NCI-H2107 treated with DMSO at 0.1 percent for 48 hours (cell line): ENCODE data around the gene PI16.
A peak's percentile ranks its signal among the peaks of the same experiment; 100 is the strongest.

Experiments used
- DNase-seq: peaks from one replicate; lab custom pipeline; 2025; ENCODE audit not compliant: unreplicated experiment; lab: John Stamatoyannopoulos, UW

The PI16 gene

DNA sequence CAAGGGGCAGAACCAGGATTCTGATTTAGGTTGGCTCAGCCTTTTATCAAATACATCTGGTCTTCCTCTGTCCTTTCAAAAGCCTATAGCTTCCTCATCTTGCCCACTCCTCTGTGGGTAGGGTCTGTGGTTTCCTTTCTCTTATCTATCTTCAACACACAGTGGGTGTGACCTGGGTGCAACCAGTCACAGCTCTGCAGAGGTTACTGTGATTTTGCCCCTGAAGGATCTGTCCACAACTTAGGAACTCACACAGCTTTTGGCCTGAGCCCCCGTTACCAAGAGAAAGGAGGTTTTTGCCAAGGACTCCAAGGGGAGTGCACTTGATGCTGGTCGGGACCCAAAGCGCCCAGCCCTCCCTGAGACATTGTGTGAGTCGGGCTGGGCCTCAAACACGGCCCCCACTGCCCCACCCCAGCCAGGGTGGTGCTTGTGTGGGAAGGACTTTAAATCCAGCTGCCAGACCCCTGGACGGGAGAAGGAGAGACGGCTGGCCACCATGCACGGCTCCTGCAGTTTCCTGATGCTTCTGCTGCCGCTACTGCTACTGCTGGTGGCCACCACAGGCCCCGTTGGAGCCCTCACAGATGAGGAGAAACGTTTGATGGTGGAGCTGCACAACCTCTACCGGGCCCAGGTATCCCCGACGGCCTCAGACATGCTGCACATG, at the start of gene PI16:
PI16 (plus strand) TSS at position 477 of the 670 bp plus-strand sequence; CDS start at position 500, 23 bp downstream.
- no peak for DNase-seq

DNA sequence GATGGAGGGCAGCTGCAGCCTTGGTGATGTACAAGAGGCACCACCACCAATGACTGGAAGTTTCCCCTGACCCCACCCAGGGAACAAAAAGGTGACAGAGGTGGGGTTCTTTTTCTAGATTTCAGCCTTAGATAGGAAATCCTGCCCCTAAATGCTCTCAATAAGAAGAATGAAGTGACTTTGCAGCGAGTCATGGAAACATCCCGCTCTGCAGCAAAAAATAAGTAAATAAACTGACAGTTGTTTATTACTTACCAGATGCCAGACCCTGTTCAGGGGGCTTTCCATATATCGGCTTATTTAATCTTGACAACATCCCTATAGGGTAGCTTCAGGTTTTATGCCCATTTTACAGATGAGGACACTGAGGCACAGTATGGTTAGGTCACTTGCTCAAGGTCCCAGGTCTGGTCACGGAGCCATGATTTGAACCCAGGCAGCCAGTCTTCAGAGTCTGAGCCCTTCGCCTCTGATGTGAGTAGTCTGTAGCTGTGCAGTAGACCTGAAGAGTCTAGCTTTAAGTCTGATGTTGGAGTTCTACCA, 49.6 kb upstream of the PI16 start:
- no peak for DNase-seq

DNA sequence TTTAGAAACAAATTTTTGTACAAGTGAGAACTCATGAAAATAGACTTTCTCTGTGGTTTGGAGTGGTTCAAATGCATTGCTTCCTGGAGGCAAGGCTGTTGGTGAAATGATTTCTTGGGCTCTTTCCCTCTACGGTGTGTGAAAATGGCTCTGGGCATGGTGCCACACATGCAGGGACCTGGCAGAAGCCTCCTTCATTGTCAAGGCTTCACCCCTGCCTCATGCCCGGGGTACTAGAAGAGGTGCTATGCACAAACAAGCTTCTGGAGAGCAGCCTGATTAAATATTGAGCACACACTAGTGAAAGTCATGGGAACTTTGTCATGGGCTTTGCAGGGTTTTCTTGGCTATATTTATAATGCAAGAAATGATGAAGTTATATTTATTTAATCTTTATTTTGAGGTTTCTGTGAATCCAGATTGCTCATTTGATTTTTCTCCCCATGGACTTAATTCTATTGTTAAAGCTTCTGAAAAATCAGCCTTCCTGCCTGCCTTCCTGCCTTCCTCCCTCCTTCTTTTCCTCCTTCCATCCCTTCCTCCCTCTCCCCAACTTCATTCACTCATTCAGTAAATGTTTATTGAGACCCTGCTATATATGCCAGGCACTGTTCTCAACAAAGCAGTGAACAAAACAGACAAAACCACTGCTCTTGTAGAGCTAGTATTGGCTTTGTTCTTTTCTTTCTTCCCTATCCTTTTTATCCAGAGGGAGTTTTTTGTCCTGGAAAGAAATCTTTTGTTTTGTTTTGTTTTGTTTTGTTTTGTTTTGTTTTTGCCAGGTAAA, 47.8 kb upstream of the PI16 start:
- peak; percentile 10 for DNase-seq

DNA sequence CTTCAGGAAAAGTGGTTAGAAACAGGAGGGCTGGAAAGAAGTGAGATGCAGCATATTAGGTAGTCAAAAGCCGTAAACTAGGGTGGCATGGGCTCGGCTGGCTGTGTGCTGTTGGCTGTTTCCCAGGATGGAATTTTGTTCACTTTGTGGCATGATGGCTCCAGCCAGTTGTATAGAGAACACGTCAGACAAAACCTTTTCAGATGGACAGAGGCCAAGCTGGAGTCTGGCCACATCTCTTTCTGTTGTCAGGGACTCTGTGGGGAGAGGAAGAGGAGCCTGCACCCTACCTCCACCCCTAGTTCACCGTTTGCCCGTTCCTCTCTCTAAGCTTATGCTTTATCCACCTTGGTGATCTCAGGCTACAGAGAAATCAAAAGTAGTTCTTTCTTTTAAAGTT, 46.8 kb upstream of the PI16 start:
- no peak for DNase-seq

- no peak for DNase-seq
Measured at GRCh38 chr6:36908747-36909146, 45.8 kb upstream of the PI16 start.

GRCh38 chr6:36912030-36912454, 42.5 kb upstream of the PI16 start:
- no peak for DNase-seq

- DNase-seq: peak; percentile 5
Measured at GRCh38 chr6:36912586-36912985, 42.0 kb upstream of the PI16 start.

DNA sequence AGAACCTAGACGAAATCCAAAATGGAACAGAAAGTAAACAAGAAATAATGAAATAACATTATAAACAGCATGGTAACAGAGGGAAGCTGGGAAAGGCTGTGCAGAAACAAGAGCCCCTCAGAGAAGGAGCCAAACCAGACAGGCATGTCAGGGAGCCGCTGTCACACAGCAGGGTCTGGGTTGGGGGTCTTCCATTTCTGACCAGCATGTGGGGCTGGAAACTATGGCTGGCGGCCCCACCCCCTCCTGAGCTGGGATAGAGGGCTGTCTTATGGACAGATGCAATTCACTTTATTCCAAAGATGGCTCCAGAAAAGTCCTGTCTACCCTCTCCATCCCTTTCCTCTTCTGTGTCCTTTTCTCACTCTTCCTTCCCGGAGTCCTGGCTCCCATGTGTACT, 41.5 kb upstream of the PI16 start:
- DNase-seq: no peak

DNA sequence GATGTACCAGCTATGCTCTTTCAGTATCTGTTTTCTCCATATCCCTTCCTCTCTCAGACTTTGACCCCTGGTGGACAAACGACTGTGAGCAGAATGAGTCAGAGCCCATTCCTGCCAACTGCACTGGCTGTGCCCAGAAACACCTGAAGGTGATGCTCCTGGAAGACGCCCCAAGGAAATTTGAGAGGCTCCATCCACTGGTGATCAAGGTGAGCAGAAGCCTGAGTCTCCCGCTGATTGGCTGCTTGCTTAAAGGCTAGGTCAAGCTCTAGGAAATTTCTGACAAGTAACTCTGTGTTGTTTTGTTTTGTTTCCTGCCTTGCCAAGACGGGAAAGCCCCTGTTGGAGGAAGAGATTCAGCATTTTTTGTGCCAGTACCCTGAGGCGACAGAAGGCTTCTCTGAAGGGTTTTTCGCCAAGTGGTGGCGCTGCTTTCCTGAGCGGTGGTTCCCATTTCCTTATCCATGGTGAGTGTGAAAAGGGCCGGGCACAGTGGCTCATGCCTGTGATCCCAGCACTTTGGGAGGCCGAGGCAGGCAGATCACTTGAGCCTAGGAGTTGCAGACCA, 40.2 kb upstream of the PI16 start:
- DNase-seq: no peak

- DNase-seq: no peak
Measured at GRCh38 chr6:36915599-36915998, 38.9 kb upstream of the PI16 start.

GRCh38 chr6:36916126-36916525, 38.4 kb upstream of the PI16 start:
- no peak for DNase-seq

DNA sequence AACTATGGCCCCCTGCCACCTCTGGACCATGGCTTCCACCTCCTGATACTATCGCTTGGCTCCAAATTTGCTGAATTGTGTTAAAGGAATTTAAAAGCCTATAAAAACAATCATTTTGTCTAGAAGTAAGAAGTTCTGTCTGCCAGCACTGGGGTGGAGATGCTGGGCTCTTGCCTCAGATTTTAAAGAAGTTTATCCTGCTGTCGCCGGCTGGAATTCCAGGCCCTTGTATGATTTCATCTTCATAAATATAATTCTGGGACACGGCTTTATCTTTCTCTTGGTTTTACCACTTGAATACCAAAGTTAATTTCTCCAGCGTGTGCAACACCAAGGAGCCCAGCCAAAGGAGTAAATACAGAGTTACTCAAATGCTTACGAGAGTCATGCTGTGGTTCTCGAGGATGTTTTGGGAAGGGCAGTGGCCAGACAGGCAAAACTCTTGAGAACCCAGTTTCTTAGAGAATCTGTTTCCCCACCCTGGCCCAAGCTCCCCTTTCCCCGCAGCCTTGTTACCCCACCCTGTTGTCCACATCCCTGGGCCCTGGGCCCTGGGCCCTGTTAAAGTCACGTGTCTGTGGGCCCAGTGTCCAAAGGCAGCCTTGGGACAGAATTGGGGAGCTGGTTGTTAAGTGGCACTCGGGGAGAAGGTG, 36.9 kb upstream of the PI16 start:
- no peak for DNase-seq

DNA sequence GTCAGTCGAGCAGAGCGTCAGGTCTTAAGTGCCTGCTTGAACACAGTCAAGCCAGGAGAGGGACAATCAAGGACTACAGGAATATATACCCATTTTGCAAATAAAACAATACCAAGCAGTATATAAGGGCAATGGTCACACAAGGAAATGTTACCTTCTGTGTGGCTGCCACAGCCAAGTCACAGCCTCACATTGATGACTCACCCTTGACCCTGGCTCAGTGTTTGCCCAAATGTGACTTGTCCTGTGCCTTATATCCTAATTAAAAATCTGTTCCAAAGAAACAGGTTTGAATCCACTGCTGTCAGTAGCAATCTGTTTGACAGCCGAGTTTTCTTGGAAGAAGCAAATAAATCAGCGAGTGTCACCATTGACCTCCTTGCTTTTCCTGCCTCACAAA, 34.5 kb upstream of the PI16 start:
- no peak for DNase-seq

GRCh38 chr6:36920546-36920945, 34.0 kb upstream of the PI16 start:
- DNase-seq: no peak

DNA sequence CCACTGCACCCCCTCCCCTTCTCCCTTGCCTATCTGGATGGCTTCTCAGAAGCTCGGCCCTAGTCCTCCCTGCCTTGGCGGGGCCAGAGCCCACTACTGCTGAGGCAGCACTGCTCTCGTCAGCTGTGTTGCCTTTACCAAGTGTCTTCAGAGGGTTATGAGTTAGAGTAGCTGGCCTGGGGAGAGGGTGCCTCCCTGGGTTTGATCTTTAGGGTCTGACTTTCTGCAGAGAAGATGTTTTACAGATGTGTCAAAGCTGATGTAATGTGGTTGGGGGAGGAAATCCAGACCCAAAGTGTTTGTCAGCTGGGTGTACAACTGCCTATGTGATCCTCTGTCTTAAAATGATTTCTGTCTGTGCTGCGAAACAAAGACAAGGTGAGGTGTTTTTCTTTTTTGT, 30.4 kb upstream of the PI16 start:
- no peak for DNase-seq

- DNase-seq: no peak
Measured at GRCh38 chr6:36924778-36925374, 29.7 kb upstream of the PI16 start.

GRCh38 chr6:36925809-36926208, 28.7 kb upstream of the PI16 start:
- no peak for DNase-seq

DNA sequence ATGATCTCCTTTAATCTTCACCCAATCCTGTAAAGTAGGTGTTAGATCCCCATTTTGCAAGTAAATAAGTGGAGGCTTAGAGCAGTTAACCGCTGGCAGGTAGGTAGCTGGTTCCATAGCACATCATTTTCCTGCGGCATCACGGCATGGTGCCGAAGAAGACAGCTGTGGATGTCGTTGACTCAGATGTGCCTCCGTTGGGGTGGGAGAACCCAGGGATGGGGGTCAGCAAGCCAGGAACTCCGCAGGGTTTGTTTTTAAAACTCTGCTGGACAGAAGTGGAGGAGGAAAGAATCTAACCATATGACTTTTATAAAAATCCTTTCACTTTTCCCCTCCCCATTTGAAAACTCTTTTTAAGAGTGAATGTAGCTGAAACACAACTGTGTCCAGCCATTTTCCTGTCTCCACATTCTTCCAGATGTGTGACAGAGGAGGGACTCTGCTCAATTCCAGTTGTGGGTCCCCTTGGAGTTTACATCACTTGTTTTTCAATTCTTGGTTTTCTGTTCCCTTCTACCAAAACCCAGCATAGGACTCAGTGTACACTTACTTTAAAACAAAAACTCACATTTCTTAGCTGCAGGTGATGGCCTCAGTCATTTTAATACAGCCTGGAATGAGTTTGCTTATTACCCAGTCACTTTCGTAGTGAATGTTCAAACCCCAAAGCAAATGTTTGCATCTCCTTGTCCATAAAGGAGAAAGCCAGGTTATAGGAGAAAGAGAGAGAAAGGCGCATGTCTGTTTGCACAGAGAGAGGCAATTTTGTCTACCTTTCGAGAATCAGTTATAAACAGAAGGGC, 27.6 kb upstream of the PI16 start:
- DNase-seq: peak; percentile 36

GRCh38 chr6:36927691-36928546, 26.6 kb upstream of the PI16 start:
- no peak for DNase-seq
